HEK293 (cell line): ENCODE data around the gene ANO6.

Experiments
- CTCF ChIA-PET: fragments of 350-600 bp; formaldehyde crosslinking; extraction: SDS; loops from one replicate; lab custom pipeline; 2021; ENCODE audit warnings: antibody characterized with exemption; lab: Yijun Ruan, JAX
- POLR2A ChIA-PET: fragments of 300-600 bp; formaldehyde crosslinking; extraction: SDS; loops from one replicate; lab custom pipeline; 2020; ENCODE audit warnings: antibody characterized with exemption, inconsistent platforms; lab: Yijun Ruan, JAX
- H3K27ac ChIP-seq: fragments of 200-500 bp; sonication (Bioruptor generic); 2 replicates; pipeline ENCODE4 v1.5.1; 2014; ENCODE audit warnings: low read depth, low read length, control low read depth, inconsistent platforms; ENCODE audit errors: extremely low read depth
- H3K36me3 ChIP-seq, 2 experiments: fragments of 200-500 bp in 1 of 2; sonication (Bioruptor generic) in 1 of 2; 1 replicate in 1 of 2; 2 replicates in 1 of 2; pipeline ENCODE4 v1.5.1; 2014 to 2017; ENCODE audit warnings: inconsistent platforms in 2 of 2, low read length in 2 of 2; ENCODE audit not compliant: control insufficient read depth in 2 of 2, insufficient read depth in 1 of 2
- H3K4me1 ChIP-seq: fragments of 200-500 bp; sonication (Bioruptor generic); 2 replicates; pipeline ENCODE4 v1.5.1; 2014; ENCODE audit warnings: mild to moderate bottlenecking, low read length, inconsistent platforms; ENCODE audit not compliant: control insufficient read depth, insufficient read depth
- H3K4me3 ChIP-seq: 2 replicates; pipeline ENCODE4 v1.5.1; 2011; ENCODE audit warnings: low read depth, mild to moderate bottlenecking, control low read depth, low read length, moderate library complexity
- H3K9me3 ChIP-seq: fragments of 200-500 bp; sonication (Bioruptor generic); 2 replicates; pipeline ENCODE4 v1.5.1; 2014; ENCODE audit warnings: low read depth, low read length, inconsistent platforms; ENCODE audit not compliant: control insufficient read depth, insufficient read depth
- HOXC10 ChIP-seq: sonication (generic); formaldehyde crosslinking; IDR thresholded peaks from 2 replicates; pipeline ENCODE4 v1.8.1; 2023; ENCODE audit warnings: mild to moderate bottlenecking, missing genetic modification reagents
- IKZF3 ChIP-seq: fragments of 450-650 bp; IDR thresholded peaks from 2 replicates; pipeline ENCODE4 v1.5.0; 2018; ENCODE audit warnings: missing biosample characterization, mild to moderate bottlenecking, missing genetic modification characterization, moderate library complexity
- INSM2 ChIP-seq: fragments of 450-650 bp; formaldehyde crosslinking; IDR thresholded peaks from 2 replicates; pipeline ENCODE4 v1.5.1; 2016; ENCODE audit warnings: missing biosample characterization, missing genetic modification characterization
- KLF7 ChIP-seq: fragments of 450-650 bp; formaldehyde crosslinking; IDR thresholded peaks from 2 replicates; pipeline ENCODE4 v1.5.1; 2016; ENCODE audit warnings: missing biosample characterization, missing genetic modification characterization, borderline replicate concordance
- MEIS1 ChIP-seq: sonication (generic); formaldehyde crosslinking; IDR thresholded peaks from 2 replicates; pipeline ENCODE4 v1.8.1; 2022; ENCODE audit warnings: missing genetic modification reagents, mild to moderate bottlenecking, borderline replicate concordance
- PRDM6 ChIP-seq: fragments of 450-650 bp; formaldehyde crosslinking; IDR thresholded peaks from 2 replicates; pipeline ENCODE4 v1.5.1; 2017; ENCODE audit warnings: missing biosample characterization, missing genetic modification characterization
- REPIN1 ChIP-seq: fragments of 450-650 bp; formaldehyde crosslinking; IDR thresholded peaks from 2 replicates; pipeline ENCODE4 v1.5.1; 2017; ENCODE audit warnings: missing biosample characterization, missing genetic modification characterization, low read depth
- SP2 ChIP-seq: fragments of 450-650 bp; formaldehyde crosslinking; IDR thresholded peaks from 2 replicates; pipeline ENCODE4 v1.5.1; 2016; ENCODE audit warnings: missing biosample characterization, missing genetic modification characterization
- TCF7L2 ChIP-seq: IDR thresholded peaks from 2 replicates; pipeline ENCODE4 v1.6.1; 2011; ENCODE audit warnings: low read depth, mild to moderate bottlenecking, inconsistent platforms, low read length, moderate library complexity, borderline replicate concordance
- ZBTB1 ChIP-seq: fragments of 450-650 bp; formaldehyde crosslinking; IDR thresholded peaks from 2 replicates; pipeline ENCODE4 v1.5.1; 2016; ENCODE audit warnings: missing biosample characterization, missing genetic modification characterization
- ZBTB21 ChIP-seq: fragments of 450-650 bp; formaldehyde crosslinking; IDR thresholded peaks from 2 replicates; pipeline ENCODE4 v1.5.1; 2017; ENCODE audit warnings: missing biosample characterization, missing genetic modification characterization
- ZBTB6 ChIP-seq: fragments of 450-650 bp; formaldehyde crosslinking; IDR thresholded peaks from 2 replicates; pipeline ENCODE4 v1.5.1; 2017; ENCODE audit warnings: missing biosample characterization, missing genetic modification characterization
- ZFHX2 ChIP-seq: fragments of 450-650 bp; formaldehyde crosslinking; conservative IDR thresholded peaks from 2 replicates; pipeline ENCODE4 v1.5.1; 2016; ENCODE audit warnings: missing biosample characterization, missing genetic modification characterization
- ZIC2 ChIP-seq: fragments of 450-650 bp; formaldehyde crosslinking; IDR thresholded peaks from 2 replicates; pipeline ENCODE4 v1.5.1; 2016; ENCODE audit warnings: missing biosample characterization, missing genetic modification characterization
- ZNF133 ChIP-seq: fragments of 450-650 bp; formaldehyde crosslinking; IDR thresholded peaks from 2 replicates; pipeline ENCODE4 v1.5.1; 2016; ENCODE audit warnings: missing biosample characterization, missing genetic modification characterization
- ZNF174 ChIP-seq: fragments of 450-650 bp; formaldehyde crosslinking; IDR thresholded peaks from 2 replicates; pipeline ENCODE4 v1.5.0; 2017; ENCODE audit warnings: missing biosample characterization, mild to moderate bottlenecking, missing genetic modification characterization
- ZNF175 ChIP-seq: fragments of 450-650 bp; formaldehyde crosslinking; IDR thresholded peaks from 2 replicates; pipeline ENCODE4 v1.5.1; 2016; ENCODE audit warnings: missing biosample characterization, missing genetic modification characterization
- ZNF18 ChIP-seq: fragments of 450-650 bp; formaldehyde crosslinking; IDR thresholded peaks from 2 replicates; pipeline ENCODE4 v1.5.1; 2016; ENCODE audit warnings: missing biosample characterization, missing genetic modification characterization
- ZNF24 ChIP-seq: fragments of 450-650 bp; formaldehyde crosslinking; IDR thresholded peaks from 2 replicates; pipeline ENCODE4 v1.5.1; 2016; ENCODE audit warnings: missing biosample characterization, missing genetic modification characterization
- ZNF629 ChIP-seq: fragments of 450-650 bp; formaldehyde crosslinking; IDR thresholded peaks from 2 replicates; pipeline ENCODE4 v1.5.1; 2017; ENCODE audit warnings: missing biosample characterization, missing genetic modification characterization
- ZNF791 ChIP-seq: fragments of 450-650 bp; formaldehyde crosslinking; IDR thresholded peaks from 2 replicates; pipeline ENCODE4 v1.5.1; 2016; ENCODE audit warnings: missing biosample characterization, missing genetic modification characterization
- ZXDB ChIP-seq: fragments of 450-650 bp; formaldehyde crosslinking; IDR thresholded peaks from 2 replicates; pipeline ENCODE4 v1.5.1; 2016; ENCODE audit warnings: missing biosample characterization, missing genetic modification characterization

ANO6 gene

GRCh38 chr12:45204757-45205156, 11.1 kb upstream of the ANO6 start:
- Histone ChIP-seq H3K36me3 (no peaks in the 10 kb centered on the region), H3K4me3 (no peak overlapping the region), H3K27ac (no peak overlapping the region), H3K9me3 (no peaks in the 10 kb centered on the region), H3K4me1 (no peaks in the 10 kb centered on the region)
- no peak for TF ChIP-seq SP2 (tag by site-specific recombination)
- TF ChIP-seq ZNF175 (tag by site-specific recombination): no peak
- TF ChIP-seq ZBTB6 (tag by site-specific recombination): no peak
- no peak for TF ChIP-seq ZNF791 (tag by site-specific recombination)
- TF ChIP-seq ZIC2: no peak
- CTCF ChIA-PET: no interaction called here
- POLR2A ChIA-PET: no interaction called here

GRCh38 chr12:45205165-45205825, 10.6 kb upstream of the ANO6 start:
- Histone ChIP-seq H3K27ac (no peak overlapping the region), H3K4me1 (no peaks in the 10 kb centered on the region), H3K36me3 (no peaks in the 10 kb centered on the region), H3K4me3 (no peak overlapping the region), H3K9me3 (no peaks in the 10 kb centered on the region)
- CTCF ChIA-PET: no interaction called here
- TF ChIP-seq ZNF174 (tag by site-specific recombination) (no peak), MEIS1 (CRISPR knock-in tag) (no peak), KLF7 (tag by site-specific recombination) (no peak), ZNF133 (tag by site-specific recombination) (no peak), TCF7L2 (no peak), ZFHX2 (no peak), INSM2 (tag by site-specific recombination) (no peak), ZXDB (tag by site-specific recombination) (no peak), PRDM6 (tag by site-specific recombination) (no peak), IKZF3 (no peak), ZNF24 (tag by site-specific recombination) (no peak), REPIN1 (tag by site-specific recombination) (no peak), ZBTB1 (no peak), HOXC10 (no peak), ZBTB21 (tag by site-specific recombination) (0 out of 2 replicates have a peak, but pooled peaks have one; percentile 19), ZNF629 (tag by site-specific recombination) (0 out of 2 replicates have a peak, but pooled peaks have one; percentile 25), ZNF18 (tag by site-specific recombination) (no peak)
- POLR2A ChIA-PET: no interaction called here
